Measurements from ENCODE around the gene ARHGAP40.

- TF ChIP-seq CTCF (IDR thresholded peaks at IDR 0.05) (no peak), REST (IDR thresholded peaks at IDR 0.05; ENCODE audit: insufficient read depth in 1 of 2, low read depth in 2 of 2, low read length in 1 of 2) (no peak)
Observed at GRCh38 chr20:38650010-38650409, 48.4 kb downstream of the ARHGAP40 start.
